PC-3 (cell line): Measurements from ENCODE around the gene PLA2G4C.

Experiments used
- EZH2phosphoT487 ChIP-seq: fragments of 300-600 bp; sonication (generic); IDR thresholded peaks from 2 replicates; pipeline ENCODE4 v1.6.1; 2018; ENCODE audit warnings: mild to moderate bottlenecking, antibody characterized with exemption, low read length, borderline replicate concordance
- TF ChIP-seq, protein P1 (sequence below): fragments of 300-600 bp; sonication (generic); conservative IDR thresholded peaks from 2 replicates; pipeline ENCODE4 v1.5.1; 2017; ENCODE audit warnings: antibody characterized with exemption, low read depth, mild to moderate bottlenecking, low read length

DNA sequence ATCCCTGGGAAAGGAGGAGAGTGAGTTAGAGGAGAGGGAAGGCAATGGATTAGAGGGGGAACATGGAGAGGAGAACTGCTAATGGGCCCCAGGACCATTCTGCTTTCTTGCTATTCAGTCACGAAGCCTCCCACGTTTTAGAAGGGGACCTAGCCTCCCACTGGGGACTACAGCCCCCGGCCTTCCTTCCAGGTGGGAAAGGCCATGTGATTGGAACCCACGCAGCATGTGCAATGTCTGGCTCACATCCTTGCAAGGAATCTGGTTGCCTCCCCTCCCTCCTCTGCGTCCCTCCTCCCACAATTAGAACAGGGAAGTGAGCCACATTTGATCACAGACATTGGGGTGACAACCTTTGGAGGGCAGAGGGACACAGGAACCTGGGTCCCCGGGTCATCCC lies 22.5 kb upstream of the PLA2G4C start:
- TF ChIP-seq, protein P1, sequence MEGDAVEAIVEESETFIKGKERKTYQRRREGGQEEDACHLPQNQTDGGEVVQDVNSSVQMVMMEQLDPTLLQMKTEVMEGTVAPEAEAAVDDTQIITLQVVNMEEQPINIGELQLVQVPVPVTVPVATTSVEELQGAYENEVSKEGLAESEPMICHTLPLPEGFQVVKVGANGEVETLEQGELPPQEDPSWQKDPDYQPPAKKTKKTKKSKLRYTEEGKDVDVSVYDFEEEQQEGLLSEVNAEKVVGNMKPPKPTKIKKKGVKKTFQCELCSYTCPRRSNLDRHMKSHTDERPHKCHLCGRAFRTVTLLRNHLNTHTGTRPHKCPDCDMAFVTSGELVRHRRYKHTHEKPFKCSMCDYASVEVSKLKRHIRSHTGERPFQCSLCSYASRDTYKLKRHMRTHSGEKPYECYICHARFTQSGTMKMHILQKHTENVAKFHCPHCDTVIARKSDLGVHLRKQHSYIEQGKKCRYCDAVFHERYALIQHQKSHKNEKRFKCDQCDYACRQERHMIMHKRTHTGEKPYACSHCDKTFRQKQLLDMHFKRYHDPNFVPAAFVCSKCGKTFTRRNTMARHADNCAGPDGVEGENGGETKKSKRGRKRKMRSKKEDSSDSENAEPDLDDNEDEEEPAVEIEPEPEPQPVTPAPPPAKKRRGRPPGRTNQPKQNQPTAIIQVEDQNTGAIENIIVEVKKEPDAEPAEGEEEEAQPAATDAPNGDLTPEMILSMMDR, result no peak
- TF ChIP-seq EZH2phosphoT487, result no peak
